Measurements from ENCODE around the gene BTBD6.

BTBD6 gene

DNA sequence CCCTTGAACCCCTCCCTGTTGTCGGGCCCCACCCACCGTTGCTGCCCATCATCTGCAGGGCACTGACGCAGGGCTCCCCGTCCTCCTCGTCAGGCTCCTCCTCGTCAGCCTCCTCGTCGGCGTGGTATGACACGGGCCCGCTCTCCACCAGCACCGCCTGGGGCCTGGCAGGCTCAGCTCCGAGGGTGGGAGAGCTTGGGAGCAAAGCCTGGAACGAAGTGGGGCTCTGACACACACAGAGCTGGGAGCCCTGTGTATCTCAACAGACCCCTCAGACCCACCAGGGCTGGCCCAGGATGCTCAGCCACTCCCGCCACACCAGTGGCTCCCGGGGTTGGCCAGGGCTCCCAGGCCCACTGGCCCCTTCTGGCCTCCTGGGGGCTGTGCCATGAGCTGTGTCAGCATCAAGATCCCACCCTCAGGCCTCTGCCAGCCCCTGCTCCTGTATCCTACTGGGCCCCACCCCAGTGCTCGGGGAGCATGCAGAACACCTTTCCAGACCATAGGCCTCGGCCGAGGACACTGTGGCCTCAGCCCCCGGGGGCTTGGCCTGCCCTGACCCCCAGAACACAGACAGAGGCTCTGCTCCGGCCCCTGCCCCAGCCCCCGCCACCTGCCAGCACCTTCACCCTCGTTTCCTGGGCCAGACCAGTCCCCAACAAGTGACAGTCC is 37.1 kb upstream of the BTBD6 start:
- in situ Hi-C loops (cut with MboI; ENCODE audit: low sequenced_read_pairs): no loop called here

- in situ Hi-C loops (cut with MboI; ENCODE audit: low sequenced_read_pairs): no loop called here
Observed at GRCh38 chr14:105211758-105212089, 36.6 kb upstream of the BTBD6 start.

DNA sequence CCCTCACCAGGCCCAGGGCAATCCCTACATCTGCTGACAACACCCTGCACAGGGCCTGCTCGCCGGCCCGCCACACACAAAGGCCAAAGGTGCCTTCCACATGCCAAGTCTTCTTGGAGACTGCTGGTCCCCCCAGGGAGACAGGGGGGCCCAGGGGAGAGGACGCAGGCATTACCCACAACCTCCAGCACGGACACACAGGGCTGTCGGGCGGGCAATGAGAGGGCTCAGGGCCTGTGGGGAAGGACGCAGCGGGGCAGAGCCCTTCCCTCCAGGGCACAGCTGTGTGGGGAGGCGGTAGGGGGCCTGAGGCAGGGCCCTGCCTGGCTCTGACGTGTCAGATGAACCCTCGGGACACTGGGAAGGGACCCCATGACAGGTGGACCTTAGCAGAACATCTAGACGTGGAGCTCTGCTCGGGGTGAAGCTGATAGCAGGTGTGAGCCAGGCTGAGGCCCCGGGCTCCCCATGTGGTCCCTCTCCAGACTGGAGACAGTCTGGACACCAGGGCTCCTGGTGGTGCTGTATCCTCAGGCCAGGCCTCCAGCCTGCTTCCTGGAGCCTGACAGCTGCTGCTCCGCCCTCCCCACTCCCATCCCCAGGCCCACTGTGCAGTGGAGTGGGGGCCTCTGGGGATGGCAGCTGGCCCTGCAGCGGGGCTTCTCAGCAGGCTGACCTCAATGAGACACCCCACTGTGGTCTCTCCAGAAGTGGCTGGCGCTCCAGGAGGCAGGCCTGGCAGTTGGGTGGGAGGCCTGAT is 35.6 kb upstream of the BTBD6 start:
- in situ Hi-C loops (cut with MboI; ENCODE audit: low sequenced_read_pairs): no loop called here

DNA sequence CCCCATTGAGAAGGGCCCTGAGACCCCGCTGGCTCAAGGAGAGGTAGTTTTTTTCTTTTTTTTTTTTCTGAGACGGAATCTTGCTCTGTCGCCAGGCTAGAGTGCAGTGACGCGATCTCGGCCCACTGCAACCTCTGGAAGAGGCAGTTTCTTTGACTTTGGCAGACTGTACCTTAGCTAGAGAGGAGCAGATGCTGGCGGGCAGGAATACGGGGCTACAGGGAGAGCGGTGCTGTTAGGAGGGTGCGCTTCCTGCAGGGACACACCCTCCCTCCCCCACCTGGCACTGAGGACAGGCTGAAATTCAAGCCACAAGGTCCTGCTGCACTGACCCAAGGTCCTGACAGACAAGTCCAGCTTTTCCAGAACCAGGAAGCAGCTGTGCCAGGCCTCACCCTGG is 35.0 kb upstream of the BTBD6 start:
- in situ Hi-C loops (cut with MboI; ENCODE audit: low sequenced_read_pairs): no loop called here

DNA sequence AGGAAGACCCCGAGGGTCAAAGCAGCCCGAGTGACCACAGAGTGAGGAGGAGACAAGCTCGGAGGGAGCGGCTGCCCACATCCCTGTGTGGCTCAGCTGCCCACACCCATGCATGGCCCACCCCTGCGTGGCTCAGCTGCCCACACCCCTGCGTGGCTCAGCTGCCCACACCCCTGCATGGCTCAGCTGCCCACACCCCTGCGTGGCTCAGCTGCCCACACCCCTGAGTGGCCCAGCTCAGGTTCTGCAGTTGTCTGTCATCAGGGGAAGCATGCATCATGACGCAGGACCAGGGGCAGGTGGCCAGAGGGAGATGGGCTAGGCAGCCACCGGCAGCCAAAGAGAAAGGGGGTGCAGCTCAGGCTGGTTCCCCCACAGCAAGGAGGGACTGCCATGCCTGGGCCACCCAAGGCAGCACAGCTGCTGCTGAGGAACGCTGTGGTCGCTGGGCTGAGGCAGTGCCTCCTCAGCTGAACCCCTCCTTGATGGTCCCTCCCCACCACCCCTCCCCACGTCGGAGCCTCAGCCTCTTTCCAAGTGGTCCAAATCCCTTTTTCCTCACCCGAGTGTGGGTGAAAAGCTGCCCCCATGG is 33.9 kb upstream of the BTBD6 start:
- in situ Hi-C loops (cut with MboI; ENCODE audit: low sequenced_read_pairs): no loop called here

DNA sequence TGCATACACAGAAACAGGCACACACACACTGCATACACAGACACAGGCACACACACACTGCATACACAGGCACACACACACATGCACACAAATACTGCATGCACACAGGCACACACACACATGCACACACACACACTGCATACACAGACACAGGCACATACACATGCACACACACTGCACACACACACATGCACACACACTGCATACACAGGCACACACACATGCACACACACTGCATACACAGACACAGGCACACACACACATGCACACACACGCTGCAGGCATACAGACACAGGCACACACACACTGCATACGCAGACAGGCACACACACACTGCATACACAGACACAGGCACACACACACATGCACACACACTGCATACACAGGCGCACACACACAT is 32.7 kb upstream of the BTBD6 start:
- in situ Hi-C loops (cut with MboI; ENCODE audit: low sequenced_read_pairs): no loop called here

DNA sequence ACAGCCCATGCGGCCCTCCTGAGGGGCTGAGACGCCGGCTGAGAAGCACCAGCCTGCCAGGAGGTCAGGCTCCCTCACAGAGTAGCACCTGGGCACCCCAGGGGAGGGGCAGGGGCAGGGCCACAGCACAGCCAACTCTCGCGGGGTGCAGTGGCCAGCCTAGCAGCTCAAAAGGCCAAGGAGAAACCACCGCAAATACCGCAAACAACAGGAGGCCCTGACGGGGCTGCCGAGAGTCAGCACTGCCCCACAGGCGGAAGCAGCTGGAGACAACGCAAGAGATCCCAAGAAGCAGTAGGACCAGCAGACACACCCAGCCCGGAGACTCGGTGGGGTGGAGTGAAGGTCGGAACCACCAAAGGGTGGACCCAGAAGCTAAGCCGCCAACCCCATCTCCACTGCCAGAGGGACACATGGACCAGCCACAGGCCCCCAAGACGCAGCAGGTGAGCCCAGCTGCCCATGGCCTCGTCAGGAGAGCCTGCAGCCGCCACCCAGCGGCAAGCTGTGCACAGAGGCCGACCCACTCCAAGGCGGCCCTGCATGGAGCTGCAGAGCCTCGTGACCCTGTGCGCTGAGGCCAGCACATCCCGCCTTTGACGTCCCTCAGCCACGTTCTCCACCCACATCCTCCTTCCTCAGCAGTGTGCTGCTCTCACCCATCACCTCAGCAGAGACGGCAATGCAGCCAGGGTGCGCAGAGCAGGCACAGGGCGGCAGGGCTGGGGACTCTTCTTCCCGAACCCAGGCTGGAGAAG is 31.7 kb upstream of the BTBD6 start:
- in situ Hi-C loops (cut with MboI; ENCODE audit: low sequenced_read_pairs): no loop called here

- in situ Hi-C loops (cut with MboI; ENCODE audit: low sequenced_read_pairs): no loop called here
Observed at GRCh38 chr14:105217774-105218173, 30.6 kb upstream of the BTBD6 start.

DNA sequence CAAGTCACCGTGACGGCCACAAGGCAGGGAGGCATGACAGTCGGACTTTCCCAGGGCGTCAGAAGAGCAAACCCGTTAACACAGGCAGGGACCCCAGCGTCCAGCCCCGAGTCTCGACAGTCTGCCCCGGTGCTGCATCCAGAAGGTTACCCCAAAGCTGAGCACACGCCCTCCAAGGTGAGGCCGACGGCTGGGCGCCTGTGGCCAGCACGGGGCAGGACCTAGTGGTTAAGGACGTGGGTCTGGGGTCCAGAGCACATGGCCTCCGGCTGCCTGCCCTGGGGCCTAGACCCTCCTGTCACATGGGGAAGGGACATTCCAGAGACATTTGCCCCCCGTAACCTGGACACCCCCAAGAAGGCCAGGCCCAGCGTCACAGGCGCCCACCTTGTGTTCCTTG is 29.7 kb upstream of the BTBD6 start:
- in situ Hi-C loops (cut with MboI; ENCODE audit: low sequenced_read_pairs): no loop called here

DNA sequence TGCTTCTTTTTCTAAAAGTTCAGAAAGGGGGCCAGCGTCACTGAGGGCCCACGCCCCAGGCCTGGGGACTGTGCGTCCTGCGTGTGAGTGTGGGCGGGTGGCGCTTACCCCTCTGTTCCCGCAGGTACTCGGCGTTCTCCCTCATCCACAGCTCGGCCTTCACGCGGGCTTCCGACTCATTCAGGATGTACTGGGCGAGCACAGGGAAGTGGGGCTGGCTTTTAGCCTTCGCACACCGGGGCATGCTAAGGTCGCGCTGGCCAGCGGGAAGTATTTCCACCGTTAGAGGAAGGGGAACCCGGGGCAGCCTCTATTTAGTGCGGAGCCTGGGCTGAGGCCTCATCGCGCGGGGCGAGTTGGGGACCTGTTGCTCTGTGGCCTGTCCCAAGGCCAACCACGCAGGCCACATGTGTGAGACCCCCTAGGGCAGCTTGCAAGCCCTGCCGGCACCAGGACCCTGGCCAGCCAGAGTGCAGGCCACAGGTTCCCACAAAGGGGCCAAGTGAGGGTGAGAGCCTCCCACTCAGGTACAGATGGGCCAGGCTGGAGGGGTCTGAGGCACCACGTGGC is 29.2 kb upstream of the BTBD6 start:
- in situ Hi-C loops (cut with MboI; ENCODE audit: low sequenced_read_pairs): no loop called here

GRCh38 chr14:105219753-105220152 is 28.6 kb upstream of the BTBD6 start:
- in situ Hi-C loops (cut with MboI; ENCODE audit: low sequenced_read_pairs): no loop called here

DNA sequence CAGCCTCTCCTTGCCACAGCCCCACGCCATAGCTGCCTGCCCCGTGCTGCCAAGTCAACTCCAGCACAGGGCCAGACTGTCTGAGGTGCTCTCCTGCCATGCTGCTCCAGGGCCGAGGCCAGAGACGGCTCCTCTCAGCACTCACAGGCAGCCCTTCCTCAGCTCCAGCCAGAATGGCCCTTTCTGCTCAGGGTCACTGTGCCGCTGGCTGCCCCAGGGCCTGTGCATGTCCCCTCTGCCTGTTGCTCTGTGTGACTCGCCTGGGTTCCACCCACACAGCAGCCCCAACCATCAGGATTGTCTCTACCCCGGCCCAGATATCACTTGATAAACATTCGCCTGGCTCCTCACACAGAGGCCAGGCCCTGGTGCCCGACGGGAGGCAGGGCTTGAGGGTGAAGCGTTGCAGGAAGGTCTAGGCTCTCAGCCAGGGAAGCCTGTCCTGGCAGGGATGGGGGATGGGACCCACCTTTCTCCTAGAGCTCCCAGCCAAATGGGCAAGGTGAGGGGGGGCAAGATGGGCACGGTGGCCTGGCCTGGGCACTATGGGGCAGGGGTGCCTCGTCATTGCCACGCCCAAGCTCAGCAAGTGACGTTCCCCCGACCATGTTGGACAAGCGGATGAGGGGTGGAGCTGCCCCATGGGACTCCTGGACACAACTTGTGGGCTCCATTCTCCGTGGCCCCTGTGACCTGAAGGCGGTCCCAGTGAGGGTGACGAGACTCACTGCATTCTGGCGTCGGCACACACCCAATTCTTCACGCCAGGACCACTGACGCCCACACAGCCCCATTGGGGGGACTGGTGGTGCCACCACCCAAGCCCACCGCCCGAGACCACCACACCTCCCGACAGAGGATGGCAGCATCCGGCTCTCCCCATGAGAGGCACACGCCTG is 27.4 kb upstream of the BTBD6 start:
- in situ Hi-C loops (cut with MboI; ENCODE audit: low sequenced_read_pairs): no loop called here

- in situ Hi-C loops (cut with MboI; ENCODE audit: low sequenced_read_pairs): no loop called here
Observed at GRCh38 chr14:105221598-105222178, 26.6 kb upstream of the BTBD6 start.

GRCh38 chr14:105223260-105223659 is 25.1 kb upstream of the BTBD6 start:
- in situ Hi-C loops (cut with MboI; ENCODE audit: low sequenced_read_pairs): no loop called here

- in situ Hi-C loops (cut with MboI; ENCODE audit: low sequenced_read_pairs): no loop called here
Observed at GRCh38 chr14:105223770-105224544, 24.4 kb upstream of the BTBD6 start.

- in situ Hi-C loops (cut with MboI; ENCODE audit: low sequenced_read_pairs): no loop called here
Observed at GRCh38 chr14:105224845-105225570, 23.3 kb upstream of the BTBD6 start.

DNA sequence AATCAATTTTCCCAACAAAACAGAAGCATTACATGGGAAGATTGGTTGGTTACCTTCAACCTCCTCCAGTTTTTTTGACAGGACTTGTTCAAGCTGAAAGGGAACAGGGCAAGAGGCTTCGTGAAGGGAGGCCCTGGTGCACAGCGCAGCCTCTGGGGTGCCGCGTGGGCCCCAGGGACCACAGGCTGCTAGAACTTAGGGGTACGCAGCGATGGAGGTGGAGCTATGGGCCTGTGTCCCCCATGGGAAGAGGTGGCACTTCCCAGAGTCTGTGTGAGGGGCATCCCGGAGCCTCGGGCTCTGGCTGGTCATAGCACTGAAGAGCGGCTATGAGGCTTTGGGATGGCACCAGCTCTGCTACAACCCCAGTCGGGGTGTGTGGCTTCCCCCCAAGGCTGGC is 22.1 kb upstream of the BTBD6 start:
- in situ Hi-C loops (cut with MboI; ENCODE audit: low sequenced_read_pairs): no loop called here

GRCh38 chr14:105227346-105227745 is 21.0 kb upstream of the BTBD6 start:
- in situ Hi-C loops (cut with MboI; ENCODE audit: low sequenced_read_pairs): no loop called here

GRCh38 chr14:105228562-105228961 is 19.8 kb upstream of the BTBD6 start:
- in situ Hi-C loops (cut with MboI; ENCODE audit: low sequenced_read_pairs): no loop called here

All from HL-60/S4 treated with retinoic acid at 250 ng/mL for 4 days and 3 days (cell line).